K562 (cell line): ENCODE measurements around the gene BSCL2. TPM values are rescaled to one million over a fixed set of nuclear protein-coding genes. Genes with fewer than 3 reads are reported as not detected.

ENCODE experiments used
- polyA plus RNA-seq, 8 experiments: library from polyadenylated mRNA; depleted of rRNA in 4 of 8; stranded (reverse) in 5 of 8; unstranded in 3 of 8; fragments of >200 nt; fragmentation: Nextera tagmentation in 2 of 8; fragmentation: Illumina TruSeq in 1 of 8; extraction: Ambion mirVana in 2 of 8; extraction: Trizol in 1 of 8; gene quantifications; 2 replicates each; pipeline versions ENCODE4 v1.2.1 to v1.2.3, GENCODE V29; 2011 to 2014; ENCODE audit warnings: inconsistent platforms in 1 of 8, missing spikeins in 1 of 8
- total RNA-seq, 7 experiments: library from RNA; depleted of rRNA in 6 of 7; stranded (reverse); fragments of >200 nt in 6 of 7; fragmentation: Illumina TruSeq in 2 of 7; extraction: Trizol in 2 of 7; gene quantifications; 2 replicates each; pipeline versions ENCODE4 v1.2.1 to v1.2.3, GENCODE V29; 2011 to 2021; ENCODE audit warnings: low replicate concordance in 1 of 7
- TF ChIP-seq, protein P1 (sequence below): fragments of 450-650 bp; IDR thresholded peaks from 2 replicates; pipeline ENCODE4 v1.6.1; 2016; ENCODE audit warnings: low read depth

BSCL2 gene
- total and polyA plus RNA-seq, 9 of the 15 experiments (the other 6 are each of a cell fraction or from before 2014, with no cell fraction given) = 18.9 to 51.7 (median 35.2) TPM

DNA sequence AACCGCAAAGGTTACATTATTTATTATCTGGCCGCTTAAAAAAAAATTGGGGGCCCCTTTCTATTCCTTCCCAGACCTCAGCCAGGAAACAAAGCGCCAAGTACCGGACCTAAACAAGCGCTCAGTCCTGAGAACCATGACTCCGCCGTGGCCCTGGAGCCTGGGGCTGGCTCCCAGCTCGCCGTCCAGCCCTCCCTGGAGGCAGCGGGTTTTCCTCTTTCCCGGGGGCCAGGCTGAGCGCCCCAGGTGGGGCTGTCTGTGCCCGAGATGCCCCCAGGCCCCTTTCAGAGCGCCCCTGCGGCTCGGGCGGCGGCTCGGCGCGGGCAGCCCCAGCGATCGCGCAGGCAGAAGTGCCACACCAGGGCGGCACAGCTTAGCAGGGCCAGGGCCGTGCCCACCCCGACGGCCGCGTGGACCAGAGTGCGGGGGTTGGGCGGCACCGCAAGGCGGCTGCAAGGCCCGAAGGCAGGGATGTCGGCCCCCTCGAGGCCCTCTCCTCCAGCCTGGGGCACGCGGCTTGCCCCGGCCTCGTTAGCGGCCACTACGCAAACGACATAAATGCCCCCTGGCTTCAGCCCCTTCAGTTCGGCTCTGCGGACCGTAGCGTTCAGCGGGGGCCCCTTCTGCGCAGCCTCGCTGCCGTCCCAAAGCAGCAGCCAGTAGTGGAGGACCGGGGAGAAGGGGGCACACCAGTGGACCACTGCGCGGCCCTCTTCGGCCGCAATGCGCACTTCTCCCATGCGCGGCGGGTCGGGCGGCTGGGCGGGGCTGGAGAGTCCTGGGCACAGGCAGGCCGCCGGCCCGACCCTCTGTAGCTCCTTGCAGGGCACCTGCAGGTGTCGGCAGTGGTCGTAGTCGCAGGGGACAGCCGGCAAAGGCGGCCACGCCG is 19.5 kb downstream of the BSCL2 start (continued):
- TF ChIP-seq, protein P1, sequence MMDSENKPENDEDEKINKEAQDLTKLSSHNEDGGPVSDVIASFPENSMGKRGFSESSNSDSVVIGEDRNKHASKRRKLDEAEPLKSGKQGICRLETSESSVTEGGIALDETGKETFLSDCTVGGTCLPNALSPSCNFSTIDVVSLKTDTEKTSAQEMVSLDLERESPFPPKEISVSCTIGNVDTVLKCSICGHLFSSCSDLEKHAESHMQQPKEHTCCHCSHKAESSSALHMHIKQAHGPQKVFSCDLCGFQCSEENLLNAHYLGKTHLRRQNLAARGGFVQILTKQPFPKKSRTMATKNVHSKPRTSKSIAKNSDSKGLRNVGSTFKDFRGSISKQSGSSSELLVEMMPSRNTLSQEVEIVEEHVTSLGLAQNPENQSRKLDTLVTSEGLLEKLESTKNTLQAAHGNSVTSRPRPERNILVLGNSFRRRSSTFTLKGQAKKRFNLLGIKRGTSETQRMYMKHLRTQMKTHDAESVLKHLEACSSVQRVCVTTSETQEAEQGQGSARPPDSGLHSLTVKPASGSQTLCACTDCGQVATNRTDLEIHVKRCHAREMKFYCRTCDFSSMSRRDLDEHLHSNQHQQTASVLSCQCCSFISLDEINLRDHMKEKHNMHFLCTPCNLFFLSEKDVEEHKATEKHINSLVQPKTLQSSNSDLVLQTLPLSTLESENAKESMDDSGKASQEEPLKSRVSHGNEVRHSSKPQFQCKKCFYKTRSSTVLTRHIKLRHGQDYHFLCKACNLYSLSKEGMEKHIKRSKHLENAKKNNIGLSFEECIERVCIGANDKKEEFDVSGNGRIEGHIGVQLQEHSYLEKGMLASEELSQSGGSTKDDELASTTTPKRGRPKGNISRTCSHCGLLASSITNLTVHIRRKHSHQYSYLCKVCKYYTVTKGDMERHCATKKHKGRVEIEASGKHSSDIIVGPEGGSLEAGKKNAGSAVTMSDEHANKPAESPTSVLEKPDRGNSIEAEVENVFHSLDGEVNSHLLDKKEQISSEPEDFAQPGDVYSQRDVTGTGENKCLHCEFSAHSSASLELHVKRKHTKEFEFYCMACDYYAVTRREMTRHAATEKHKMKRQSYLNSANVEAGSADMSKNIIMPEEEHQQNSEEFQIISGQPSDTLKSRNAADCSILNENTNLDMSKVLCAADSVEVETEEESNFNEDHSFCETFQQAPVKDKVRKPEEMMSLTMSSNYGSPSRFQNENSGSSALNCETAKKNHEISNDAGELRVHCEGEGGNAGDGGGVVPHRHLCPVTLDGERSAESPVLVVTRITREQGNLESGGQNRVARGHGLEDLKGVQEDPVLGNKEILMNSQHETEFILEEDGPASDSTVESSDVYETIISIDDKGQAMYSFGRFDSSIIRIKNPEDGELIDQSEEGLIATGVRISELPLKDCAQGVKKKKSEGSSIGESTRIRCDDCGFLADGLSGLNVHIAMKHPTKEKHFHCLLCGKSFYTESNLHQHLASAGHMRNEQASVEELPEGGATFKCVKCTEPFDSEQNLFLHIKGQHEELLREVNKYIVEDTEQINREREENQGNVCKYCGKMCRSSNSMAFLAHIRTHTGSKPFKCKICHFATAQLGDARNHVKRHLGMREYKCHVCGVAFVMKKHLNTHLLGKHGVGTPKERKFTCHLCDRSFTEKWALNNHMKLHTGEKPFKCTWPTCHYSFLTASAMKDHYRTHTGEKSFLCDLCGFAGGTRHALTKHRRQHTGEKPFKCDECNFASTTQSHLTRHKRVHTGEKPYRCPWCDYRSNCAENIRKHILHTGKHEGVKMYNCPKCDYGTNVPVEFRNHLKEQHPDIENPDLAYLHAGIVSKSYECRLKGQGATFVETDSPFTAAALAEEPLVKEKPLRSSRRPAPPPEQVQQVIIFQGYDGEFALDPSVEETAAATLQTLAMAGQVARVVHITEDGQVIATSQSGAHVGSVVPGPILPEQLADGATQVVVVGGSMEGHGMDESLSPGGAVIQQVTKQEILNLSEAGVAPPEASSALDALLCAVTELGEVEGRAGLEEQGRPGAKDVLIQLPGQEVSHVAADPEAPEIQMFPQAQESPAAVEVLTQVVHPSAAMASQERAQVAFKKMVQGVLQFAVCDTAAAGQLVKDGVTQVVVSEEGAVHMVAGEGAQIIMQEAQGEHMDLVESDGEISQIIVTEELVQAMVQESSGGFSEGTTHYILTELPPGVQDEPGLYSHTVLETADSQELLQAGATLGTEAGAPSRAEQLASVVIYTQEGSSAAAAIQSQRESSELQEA = no peak
- TF ChIP-seq, all 486 proteins: peak for 4
